ENCODE measurements around the gene PECR.
"Not testable (repeated sequence)": the region's sequence is repeated elsewhere in the genome, so short reads cannot be mapped to it uniquely, and the experiment has no call there.

The PECR gene

GRCh38 chr2:215998636-215999035 is 83.0 kb downstream of the PECR start:
- no peak for DNase-seq

GRCh38 chr2:215997219-215997618 is 84.4 kb downstream of the PECR start:
- DNase-seq, result no peak

- DNase-seq, result no peak
Observed at GRCh38 chr2:215994911-215995310, 86.7 kb downstream of the PECR start.

GRCh38 chr2:215988556-215989207 is 92.9 kb downstream of the PECR start:
- DNase-seq, result not testable (repeated sequence)
